Keratinocyte (primary cell): ENCODE results near the gene ANAPC1. TPM values are rescaled to one million over a fixed set of nuclear protein-coding genes. Genes with fewer than 3 reads are reported as not detected.
"Not testable (repeated sequence)": the region's sequence is repeated elsewhere in the genome, so short reads cannot be mapped to it uniquely, and the experiment has no call there.

Experiments
- DNase-seq: peaks from one replicate; pipeline ENCODE4 v3.0.0-alpha.2; 2011; ENCODE audit warnings: low read depth, missing footprints, low spot score
- FAIRE-seq: peaks from 2 replicates; lab custom pipeline; 2011; peaks lifted over from hg19 to GRCh38; lab: Jason Lieb, UNC
- H2AFZ ChIP-seq: 2 replicates; pipeline ENCODE4 v1.6.0; 2012; ENCODE audit warnings: low read length, control low read depth, inconsistent platforms; ENCODE audit not compliant: control insufficient read depth
- H3K27ac ChIP-seq: 2 replicates; pipeline ENCODE4 v1.5.1; 2011; ENCODE audit warnings: low read length; ENCODE audit not compliant: control insufficient read depth, insufficient read depth
- H3K27me3 ChIP-seq: 3 replicates; pipeline ENCODE4 v1.6.0; 2011; ENCODE audit warnings: low read length; ENCODE audit not compliant: control insufficient read depth, insufficient read depth; ENCODE audit errors: extremely low read depth
- H3K36me3 ChIP-seq, 2 experiments: 2 replicates in 1 of 2; 3 replicates in 1 of 2; pipeline ENCODE4 v1.5.1; 2011; ENCODE audit warnings: low read length in 2 of 2, mild to moderate bottlenecking in 1 of 2; ENCODE audit not compliant: control insufficient read depth in 2 of 2, insufficient read depth in 2 of 2; ENCODE audit errors: extremely low read depth in 1 of 2
- H3K4me1 ChIP-seq: 3 replicates; pipeline ENCODE4 v1.5.1; 2011; ENCODE audit warnings: low read length; ENCODE audit not compliant: control insufficient read depth, insufficient read depth; ENCODE audit errors: extremely low read depth
- H3K4me2 ChIP-seq: 3 replicates; pipeline ENCODE4 v1.6.0; 2011; ENCODE audit warnings: low read depth, low read length; ENCODE audit not compliant: control insufficient read depth, insufficient read depth; ENCODE audit errors: extremely low read depth
- H3K4me3 ChIP-seq, 3 experiments: fragments of 200-600 bp in 1 of 3; sonication (generic) in 1 of 3; 2 replicates in 2 of 3; 3 replicates in 1 of 3; pipeline ENCODE4 v1.5.1; 2011 to 2016; ENCODE audit warnings: low read length in 3 of 3, mild to moderate bottlenecking in 3 of 3, control low read depth in 2 of 3, inconsistent platforms in 1 of 3, low read depth in 1 of 3, mixed read lengths in 1 of 3, mixed run types in 1 of 3, moderate library complexity in 1 of 3; ENCODE audit not compliant: control insufficient read depth in 2 of 3, insufficient read depth in 2 of 3; ENCODE audit errors: extremely low read depth in 1 of 3
- H3K79me2 ChIP-seq: 2 replicates; pipeline ENCODE4 v1.6.0; 2012; ENCODE audit warnings: low read length; ENCODE audit not compliant: control insufficient read depth, insufficient read depth
- H3K9ac ChIP-seq: 3 replicates; pipeline ENCODE4 v1.6.0; 2011; ENCODE audit warnings: low read length; ENCODE audit not compliant: control insufficient read depth, insufficient read depth; ENCODE audit errors: extremely low read depth
- H3K9me1 ChIP-seq: 3 replicates; pipeline ENCODE4 v1.6.0; 2011; ENCODE audit warnings: low read length; ENCODE audit not compliant: control insufficient read depth, insufficient read depth; ENCODE audit errors: extremely low read depth
- H3K9me3 ChIP-seq: 2 replicates; pipeline ENCODE4 v1.5.1; 2012; ENCODE audit warnings: low read depth, low read length; ENCODE audit not compliant: control insufficient read depth
- H4K20me1 ChIP-seq: 3 replicates; pipeline ENCODE4 v1.6.0; 2011; ENCODE audit warnings: low read length; ENCODE audit not compliant: control insufficient read depth, insufficient read depth; ENCODE audit errors: extremely low read depth
- EZH2 ChIP-seq: IDR thresholded peaks from one replicate; pipeline ENCODE4 v1.6.1; 2012; ENCODE audit warnings: inconsistent platforms, mild to moderate bottlenecking, low read length, moderate library complexity
- dilution Hi-C: fragments of 300-500 bp; cut with MboI; formaldehyde crosslinking; loops from one replicate; pipeline ENCODE4 v1.7.0; 2020; ENCODE audit warnings: low sequenced_read_pairs; ENCODE audit not compliant: extremely low pct_ligation_motif_present
- polyA plus RNA-seq, 5 experiments: library from polyadenylated mRNA; depleted of rRNA in 3 of 5; stranded (reverse) in 3 of 5; stranded (forward) in 1 of 5; unstranded in 1 of 5; fragments of >200 nt; gene quantifications; 1 replicate in 1 of 5; 2 replicates in 3 of 5; 3 replicates in 1 of 5; pipeline versions ENCODE4 v1.2.1 to v1.2.3, GENCODE V29; 2011 to 2012; ENCODE audit warnings: missing spikeins in 2 of 5, low read depth in 1 of 5, low replicate concordance in 1 of 5
- TF ChIP-seq, protein P1 (sequence below), 3 experiments: IDR thresholded peaks in 1 of 3; conservative IDR thresholded peaks in 1 of 3; optimal IDR thresholded peaks in 1 of 3; 2 replicates in 2 of 3; 3 replicates in 1 of 3; pipeline versions ENCODE3 to v1.5.1; 2011; ENCODE audit warnings: low read length in 3 of 3, mild to moderate bottlenecking in 3 of 3, moderate library complexity in 2 of 3, control low read depth in 1 of 3, inconsistent platforms in 1 of 3; ENCODE audit not compliant: insufficient read depth in 2 of 3; ENCODE audit errors: extremely low read depth in 1 of 3

Gene ANAPC1
- polyA plus RNA-seq, 1 donor (not counting 4 experiments of a cell fraction or from before 2014, with no cell fraction given): 36.5 TPM

GRCh38 chr2:111896024-111896423, 12.0 kb upstream of the ANAPC1 start:
- H4K20me1 ChIP-seq: no peaks in the 10 kb centered on the region
- H3K27me3 ChIP-seq: peaks cover 29% of the 10 kb centered on the region
- dilution Hi-C loops: no loop called here
- H3K9ac ChIP-seq: no peak overlapping the region
- H3K4me3 ChIP-seq: no peak overlapping the region
- H3K4me2 ChIP-seq: no peak overlapping the region
- H3K79me2 ChIP-seq: no peaks in the 10 kb centered on the region
- no peaks in the 10 kb centered on the region for H3K36me3 ChIP-seq
- FAIRE-seq (no peak), DNase-seq (no peak)
- no peak for TF ChIP-seq EZH2
- TF ChIP-seq, protein P1, sequence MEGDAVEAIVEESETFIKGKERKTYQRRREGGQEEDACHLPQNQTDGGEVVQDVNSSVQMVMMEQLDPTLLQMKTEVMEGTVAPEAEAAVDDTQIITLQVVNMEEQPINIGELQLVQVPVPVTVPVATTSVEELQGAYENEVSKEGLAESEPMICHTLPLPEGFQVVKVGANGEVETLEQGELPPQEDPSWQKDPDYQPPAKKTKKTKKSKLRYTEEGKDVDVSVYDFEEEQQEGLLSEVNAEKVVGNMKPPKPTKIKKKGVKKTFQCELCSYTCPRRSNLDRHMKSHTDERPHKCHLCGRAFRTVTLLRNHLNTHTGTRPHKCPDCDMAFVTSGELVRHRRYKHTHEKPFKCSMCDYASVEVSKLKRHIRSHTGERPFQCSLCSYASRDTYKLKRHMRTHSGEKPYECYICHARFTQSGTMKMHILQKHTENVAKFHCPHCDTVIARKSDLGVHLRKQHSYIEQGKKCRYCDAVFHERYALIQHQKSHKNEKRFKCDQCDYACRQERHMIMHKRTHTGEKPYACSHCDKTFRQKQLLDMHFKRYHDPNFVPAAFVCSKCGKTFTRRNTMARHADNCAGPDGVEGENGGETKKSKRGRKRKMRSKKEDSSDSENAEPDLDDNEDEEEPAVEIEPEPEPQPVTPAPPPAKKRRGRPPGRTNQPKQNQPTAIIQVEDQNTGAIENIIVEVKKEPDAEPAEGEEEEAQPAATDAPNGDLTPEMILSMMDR (optimal IDR thresholded peaks at IDR 0.05 in 1 of 3, IDR thresholded peaks at IDR 0.05 in 1 of 3, conservative IDR thresholded peaks at IDR 0.05 in 1 of 3; ENCODE audit: extremely low read depth in 1 of 3, insufficient read depth in 2 of 3, low read length in 3 of 3): no peak
- H3K9me3 ChIP-seq: no peaks in the 10 kb centered on the region
- H3K27ac ChIP-seq: no peak overlapping the region
- peaks cover 16% of the 10 kb centered on the region for H3K4me1 ChIP-seq
- H2AFZ ChIP-seq: no peak overlapping the region
- H3K9me1 ChIP-seq: no peaks in the 10 kb centered on the region

GRCh38 chr2:111884592-111884964, 585 bp upstream of the ANAPC1 start:
- FAIRE-seq: no peak
- H3K9ac ChIP-seq: peak overlapping the region; percentile 89
- H3K27ac ChIP-seq: peak overlapping the region; percentile 79
- H3K9me3 ChIP-seq: no peaks in the 10 kb centered on the region
- TF ChIP-seq, protein P1 (optimal IDR thresholded peaks at IDR 0.05 in 1 of 3, IDR thresholded peaks at IDR 0.05 in 1 of 3, conservative IDR thresholded peaks at IDR 0.05 in 1 of 3; ENCODE audit: extremely low read depth in 1 of 3, insufficient read depth in 2 of 3, low read length in 3 of 3): no peak
- no peak for TF ChIP-seq EZH2
- dilution Hi-C loops: no loop called here
- H3K4me3 ChIP-seq: peak overlapping the region; percentile 96 to 100 (median 99)
- H3K4me2 ChIP-seq: peak overlapping the region; percentile 82
- H3K9me1 ChIP-seq: no peaks in the 10 kb centered on the region
- DNase-seq: no peak
- H3K79me2 ChIP-seq: peaks cover 35% of the 10 kb centered on the region
- H3K36me3 ChIP-seq: no peaks in the 10 kb centered on the region
- H3K4me1 ChIP-seq: no peaks in the 10 kb centered on the region
- no peaks in the 10 kb centered on the region for H3K27me3 ChIP-seq
- peak overlapping the region; percentile 100 for H2AFZ ChIP-seq
- H4K20me1 ChIP-seq: no peaks in the 10 kb centered on the region

GRCh38 chr2:111872806-111873205, 11.2 kb downstream of the ANAPC1 start:
- H3K4me3 ChIP-seq, FAIRE-seq, H3K9me3 ChIP-seq, H3K4me1 ChIP-seq, H3K9ac ChIP-seq, H3K27me3 ChIP-seq, H3K4me2 ChIP-seq, H4K20me1 ChIP-seq, DNase-seq, dilution Hi-C loops, H3K36me3 ChIP-seq, H2AFZ ChIP-seq, H3K27ac ChIP-seq, H3K79me2 ChIP-seq, H3K9me1 ChIP-seq: not testable (repeated sequence)

- FAIRE-seq, dilution Hi-C loops, H3K4me1 ChIP-seq, H3K4me3 ChIP-seq, DNase-seq, H3K27ac ChIP-seq, H3K36me3 ChIP-seq, H3K4me2 ChIP-seq, H3K9me3 ChIP-seq, H2AFZ ChIP-seq, H3K9me1 ChIP-seq, H3K27me3 ChIP-seq, H4K20me1 ChIP-seq, H3K79me2 ChIP-seq, H3K9ac ChIP-seq: not testable (repeated sequence)
These were observed 18.9 kb downstream of the ANAPC1 start for GRCh38 chr2:111865124-111865523.
